HuH-7.5 (cell line): ENCODE measurements around the gene ALKAL2.

Experiments
- DNase-seq: peaks from one replicate; pipeline ENCODE4 v3.0.0; 2011; ENCODE audit warnings: low spot score

The ALKAL2 gene

DNA sequence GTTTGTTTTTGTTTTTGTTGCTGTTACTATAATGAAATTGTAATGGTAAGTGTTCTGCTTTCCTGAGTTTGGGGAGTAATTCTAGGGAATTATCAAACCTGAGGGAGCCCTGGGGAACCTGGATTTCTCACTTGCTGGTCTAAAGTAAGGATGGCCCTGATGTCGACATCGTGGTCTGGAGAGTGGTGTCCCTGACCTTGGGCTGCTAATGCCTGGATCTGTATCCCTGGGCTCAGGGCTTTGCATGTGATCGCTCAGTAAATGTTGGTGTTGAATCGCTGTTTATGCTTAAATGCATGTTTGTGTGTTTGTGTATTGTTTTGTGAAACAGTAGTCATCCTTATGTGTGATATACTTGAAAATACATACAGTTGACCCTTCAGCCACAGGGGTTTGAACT, 17.0 kb downstream of the ALKAL2 start:
- no peak for DNase-seq

DNA sequence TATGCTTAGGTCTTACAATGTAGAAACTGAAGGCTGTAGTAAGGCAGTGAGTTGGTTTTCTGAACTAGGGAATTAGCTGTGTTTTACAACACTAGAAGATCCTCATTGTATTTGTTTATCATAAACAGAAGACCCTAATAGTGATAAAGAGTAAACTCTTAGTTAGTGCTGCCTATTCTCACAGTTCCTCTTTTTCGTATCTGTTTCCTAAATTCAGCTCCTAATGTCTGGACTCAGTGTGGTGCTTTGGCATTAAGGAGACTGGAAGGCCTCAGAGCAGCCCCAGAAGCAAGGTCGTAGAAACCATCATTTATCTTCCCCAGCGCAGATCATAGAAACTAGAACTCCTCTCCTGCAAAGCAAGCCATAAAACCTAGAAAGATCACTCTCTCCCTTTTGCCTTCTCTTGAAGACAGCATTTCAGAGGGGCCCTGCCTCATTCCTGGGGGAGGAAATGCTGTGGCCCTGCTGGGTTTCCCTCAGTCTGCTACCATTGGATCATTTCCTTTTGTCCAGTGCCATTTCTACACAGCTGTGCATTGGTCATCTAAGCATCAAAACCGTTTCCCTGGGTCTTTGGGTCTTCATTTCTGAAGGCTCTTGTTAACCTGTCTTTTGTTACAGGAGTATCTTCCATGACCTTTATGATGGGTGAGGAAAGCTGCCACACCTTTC, 18.4 kb downstream of the ALKAL2 start:
- DNase-seq = no peak

DNA sequence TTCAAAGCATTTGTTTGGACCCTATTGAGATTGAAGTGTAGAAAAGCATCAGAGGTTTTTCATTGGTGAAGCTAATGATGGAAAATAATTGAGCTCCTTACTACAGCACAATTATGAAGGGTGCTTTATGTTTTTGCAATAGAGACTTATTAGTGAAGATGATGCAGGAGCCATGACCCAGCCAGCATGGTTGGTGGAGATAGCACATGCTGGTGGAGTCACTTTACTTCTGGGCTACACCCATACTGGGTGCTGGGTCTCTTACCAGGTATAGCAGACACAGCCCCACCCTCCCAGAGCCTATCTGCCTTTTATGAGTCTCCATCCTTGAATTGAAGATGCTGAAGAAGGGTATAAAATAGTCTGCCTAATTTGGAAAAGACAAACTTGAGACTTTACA, 19.6 kb downstream of the ALKAL2 start:
- DNase-seq = no peak

DNA sequence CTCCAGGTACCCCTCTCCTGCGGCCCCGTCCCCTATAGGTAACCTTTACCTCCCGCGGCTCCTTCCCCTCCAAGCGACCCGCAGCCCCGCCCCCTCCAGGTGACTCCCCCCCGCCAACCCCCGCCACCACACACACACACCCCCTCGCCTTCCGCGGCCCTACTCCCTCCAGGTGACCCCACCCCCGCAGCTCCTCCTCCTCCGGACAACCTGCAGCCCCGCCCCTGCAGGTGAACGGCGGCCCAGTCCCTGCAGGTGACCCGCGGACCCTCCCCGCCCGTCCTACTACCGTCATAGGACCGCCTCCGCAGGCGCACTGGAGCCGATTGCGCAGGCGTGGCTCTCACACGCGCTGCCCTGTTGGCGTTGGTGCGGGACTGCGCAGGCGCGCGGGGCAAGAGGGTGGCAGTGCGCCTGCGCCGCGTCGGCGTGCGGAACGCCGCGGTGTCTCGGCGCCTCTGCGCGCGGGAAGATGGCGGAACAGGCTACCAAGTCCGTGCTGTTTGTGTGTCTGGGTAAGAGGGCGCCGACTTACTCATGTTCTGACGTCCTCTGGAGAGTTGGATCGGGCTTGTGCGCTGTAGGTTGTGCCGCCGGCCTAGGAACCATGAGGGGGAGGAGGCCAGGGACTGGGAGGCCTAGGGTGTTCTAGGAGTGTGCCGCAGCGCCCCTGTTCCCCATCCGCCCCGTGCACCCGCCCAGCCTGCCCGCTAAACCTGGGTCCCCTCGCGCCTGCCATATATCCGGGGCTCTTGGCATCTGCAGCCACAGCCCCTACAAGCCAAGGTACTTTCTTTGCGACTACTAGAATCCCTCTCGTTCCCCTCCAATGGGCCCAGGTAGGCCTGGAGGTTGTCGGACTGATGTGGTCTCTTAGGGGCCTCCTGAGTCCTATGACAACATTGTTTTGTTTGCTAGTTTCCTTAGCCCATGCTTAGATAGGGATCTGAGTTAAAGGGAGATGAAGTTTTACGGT, 23.1 kb downstream of the ALKAL2 start, which contains the start of gene ACP1:
ACP1 (plus strand) TSS at position 455 of the 976 bp plus-strand sequence; CDS start at position 473, 18 bp downstream.
- peak; percentile 96 for DNase-seq

DNA sequence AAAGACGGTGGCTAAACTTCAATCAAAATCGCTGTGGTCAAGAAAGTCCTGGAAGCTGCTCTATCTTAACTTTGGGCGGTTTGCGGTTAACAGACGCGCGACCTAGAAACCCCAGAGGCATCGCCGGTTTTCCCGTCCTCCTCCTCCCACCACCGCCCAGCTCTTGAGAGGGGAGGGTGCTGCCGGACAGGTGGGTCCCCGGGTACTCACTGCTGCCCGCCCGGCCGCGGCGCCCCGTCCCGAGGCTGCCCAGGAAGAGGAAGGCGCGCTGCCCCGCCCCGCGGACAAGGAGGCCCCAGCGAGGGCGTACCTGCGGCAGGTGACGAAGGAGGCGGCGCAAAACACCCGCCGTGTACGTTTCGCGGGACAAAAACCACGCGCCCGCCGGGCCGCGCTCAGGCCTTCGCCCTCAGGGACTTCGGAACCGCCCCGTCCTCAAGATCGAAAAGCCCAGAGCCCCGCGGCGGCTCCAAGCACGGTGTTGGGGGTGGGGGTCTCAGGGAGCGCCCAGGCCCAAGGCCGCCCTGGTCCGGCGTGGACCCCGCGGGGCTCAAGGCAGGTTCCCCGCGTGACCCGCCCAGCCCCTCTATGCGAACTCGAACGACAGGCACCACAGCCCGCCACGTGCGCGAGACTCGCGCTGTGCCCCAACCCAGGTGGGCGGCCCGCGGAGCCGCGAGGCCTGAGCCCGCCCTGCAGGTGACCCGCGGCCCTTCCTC, 24.0 kb downstream of the ALKAL2 start, which contains the start of gene SH3YL1:
SH3YL1 (minus strand) TSS at position 259 of the 719 bp plus-strand sequence; CDS start at position 211, 48 bp downstream.
- no peak for DNase-seq

GRCh38 chr2:263022-263738, 24.7 kb downstream of the ALKAL2 start:
- DNase-seq = no peak

- no peak for DNase-seq
Observed at GRCh38 chr2:262117-262516, 25.8 kb downstream of the ALKAL2 start.

DNA sequence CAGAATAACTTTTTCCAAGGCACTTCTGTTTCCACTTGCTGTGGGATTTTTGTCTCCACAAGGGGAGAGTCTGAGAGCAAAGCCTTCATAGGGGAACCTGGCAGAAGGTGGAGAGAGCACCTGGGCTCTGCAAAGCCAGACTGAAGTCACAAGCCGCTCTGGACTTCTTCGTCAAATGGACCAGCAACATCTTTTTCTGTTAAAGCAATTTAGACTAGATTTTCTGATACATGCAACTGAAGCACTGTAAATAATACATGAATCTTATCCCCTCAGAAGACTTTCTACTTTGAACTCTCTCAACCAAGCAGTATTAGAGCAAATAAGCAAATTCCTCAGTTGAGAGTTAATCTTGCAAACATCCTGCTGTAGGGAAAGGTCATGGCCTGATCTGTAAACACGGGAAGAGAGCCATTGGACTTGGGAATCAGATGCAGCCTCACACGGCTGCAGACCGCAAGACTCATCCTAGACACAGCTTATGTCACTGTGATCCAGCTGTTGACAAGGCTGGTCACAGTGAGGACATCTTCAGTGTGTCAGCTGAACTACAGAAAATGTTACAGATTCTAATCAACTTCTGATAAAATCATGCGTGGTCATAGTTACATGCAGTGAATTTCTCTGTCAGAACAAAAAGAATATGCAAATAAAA, 27.3 kb downstream of the ALKAL2 start:
- DNase-seq = peak; percentile 83

DNA sequence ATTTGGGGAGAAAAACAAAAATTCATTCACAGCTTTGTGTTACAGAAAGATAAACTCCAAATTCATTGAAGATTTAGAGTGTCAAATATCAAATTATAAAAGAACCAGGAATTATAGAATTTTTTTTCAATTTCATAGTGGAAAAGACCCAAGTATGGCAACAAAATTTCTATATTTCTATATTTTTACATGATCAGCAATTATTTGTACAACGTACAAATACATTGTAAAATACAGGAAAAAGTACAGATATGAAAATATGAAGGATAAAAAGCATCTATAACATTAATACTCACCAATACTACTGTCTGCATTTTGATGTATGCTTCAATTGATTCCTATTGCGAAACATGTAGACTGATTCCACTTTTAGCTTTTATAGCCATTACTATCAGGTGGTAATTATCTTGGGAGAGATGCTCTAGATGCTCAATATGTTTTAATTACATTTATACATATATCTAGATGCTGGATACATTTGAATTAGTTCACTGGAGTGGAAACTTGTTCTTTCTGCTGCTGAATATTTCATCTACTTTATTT, 28.0 kb downstream of the ALKAL2 start:
- DNase-seq = no peak

DNA sequence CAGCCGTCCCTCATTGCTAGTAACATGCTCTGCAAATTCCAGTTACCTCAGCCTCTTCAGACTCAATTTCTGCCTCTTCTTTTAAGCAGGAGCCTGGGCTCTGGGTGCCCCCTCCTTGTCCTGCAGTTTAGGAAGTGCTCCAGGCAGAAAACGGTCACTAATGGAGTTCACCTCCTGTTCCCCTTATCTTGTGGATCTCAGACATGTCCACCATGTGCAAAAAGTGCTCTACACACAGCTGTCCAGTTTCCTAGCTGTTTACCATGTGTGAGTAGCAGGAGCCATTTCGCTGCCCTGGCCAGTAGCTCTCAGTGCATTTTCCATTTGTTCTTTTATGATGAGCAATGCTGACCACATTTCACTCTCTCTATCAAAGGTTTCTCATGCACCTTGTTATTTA, 29.0 kb downstream of the ALKAL2 start:
- DNase-seq = no peak

- DNase-seq = no peak
Observed at GRCh38 chr2:257842-258241, 30.0 kb downstream of the ALKAL2 start.

DNA sequence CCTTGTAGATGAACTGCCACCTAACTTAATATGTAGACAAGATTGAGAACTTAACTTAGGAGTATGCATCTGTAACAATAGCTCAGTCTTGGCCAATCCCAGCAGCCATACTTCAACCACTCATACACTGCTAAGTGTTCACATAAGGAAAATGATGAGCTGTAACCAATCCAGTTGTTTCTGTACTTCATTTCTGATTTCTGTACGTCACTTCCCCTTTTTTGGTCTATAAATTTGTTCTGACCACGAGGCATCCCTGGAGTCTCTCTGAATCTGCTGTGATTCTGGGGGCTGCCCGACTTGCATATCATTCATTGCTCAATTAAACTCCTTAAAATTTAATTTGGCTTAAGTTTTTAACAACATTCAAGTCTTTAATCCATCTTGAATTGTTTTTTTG, 30.5 kb downstream of the ALKAL2 start:
- no peak for DNase-seq

GRCh38 chr2:256094-256493, 31.8 kb downstream of the ALKAL2 start:
- no peak for DNase-seq

DNA sequence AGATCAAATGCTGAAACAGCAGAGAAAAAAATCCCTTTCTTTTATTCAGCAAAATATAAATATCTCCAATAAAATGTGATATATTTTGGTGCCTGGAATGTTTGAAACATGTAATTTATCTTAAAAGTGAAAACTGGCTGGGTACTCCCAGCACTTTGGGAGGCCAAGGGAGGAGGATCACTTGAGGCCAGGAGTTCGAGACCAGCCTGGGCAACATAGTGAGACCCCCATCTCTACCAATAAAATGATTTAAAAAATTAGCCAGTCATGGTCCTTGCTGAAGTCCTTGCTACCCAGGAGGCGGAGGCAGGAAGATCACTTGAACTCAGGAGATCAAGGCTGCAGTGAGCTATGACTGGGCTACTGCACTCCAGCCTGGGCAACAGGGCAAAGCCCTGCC, 32.7 kb downstream of the ALKAL2 start:
- DNase-seq = no peak

DNA sequence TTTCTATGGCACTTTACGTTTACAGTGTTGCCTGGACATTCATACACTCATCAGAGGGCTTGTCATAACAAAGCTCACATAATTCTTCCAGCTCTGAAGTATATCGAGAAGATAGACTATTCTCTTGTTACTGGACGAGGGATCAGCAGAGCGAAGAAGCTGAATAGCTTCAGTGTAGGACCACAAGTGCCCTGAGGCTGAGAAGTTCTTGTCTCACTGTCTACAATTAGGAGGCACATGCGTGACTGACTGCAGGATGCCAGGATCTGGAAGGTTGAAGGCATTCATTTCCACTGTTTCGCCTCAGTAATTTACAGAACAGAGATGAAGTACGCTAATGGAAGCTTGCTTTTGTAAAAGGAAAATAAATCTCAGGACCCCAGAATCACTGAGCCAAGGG, 33.6 kb downstream of the ALKAL2 start:
- no peak for DNase-seq

DNA sequence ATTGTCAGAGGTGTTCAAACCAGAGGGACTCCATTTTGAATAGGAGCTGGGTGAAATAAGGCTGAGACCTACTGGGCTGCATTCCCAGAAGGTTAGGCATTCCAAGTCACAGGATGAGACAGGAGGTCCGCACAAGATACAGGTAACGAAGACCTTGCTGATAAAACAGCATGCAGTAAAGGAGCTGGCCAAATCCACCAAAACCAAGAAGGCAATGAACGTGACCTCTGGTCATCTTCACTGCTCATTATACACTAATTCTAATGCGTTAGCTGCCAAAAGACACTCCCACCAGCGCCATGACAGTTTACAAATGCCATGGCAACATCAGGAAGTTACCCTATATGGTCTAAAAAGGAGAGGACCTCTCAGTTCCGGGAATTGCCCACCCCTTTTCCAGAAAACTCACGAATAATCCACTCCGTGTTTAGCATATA, 34.7 kb downstream of the ALKAL2 start:
- DNase-seq = no peak

- no peak for DNase-seq
Observed at GRCh38 chr2:252001-252602, 35.8 kb downstream of the ALKAL2 start.

GRCh38 chr2:249538-250042, 38.3 kb downstream of the ALKAL2 start:
- DNase-seq = no peak

DNA sequence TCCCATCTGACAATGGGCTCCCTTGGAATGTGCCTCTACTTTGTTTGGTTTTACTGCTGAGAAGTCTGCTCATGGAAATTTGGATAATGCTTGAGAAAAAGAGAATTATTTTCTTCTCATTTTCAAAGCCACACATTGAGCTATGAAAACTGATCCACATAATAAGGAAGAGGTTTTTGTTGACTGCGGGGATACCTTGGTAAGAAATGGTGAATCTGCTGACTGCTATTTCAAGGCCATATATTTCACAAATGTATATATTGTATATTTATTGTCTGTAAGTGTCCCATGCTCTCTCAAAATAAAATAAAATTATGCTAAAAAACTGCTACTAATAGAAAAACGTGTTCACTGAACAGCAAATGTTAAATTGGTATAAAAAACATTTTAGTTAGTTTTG, 39.2 kb downstream of the ALKAL2 start:
- no peak for DNase-seq

DNA sequence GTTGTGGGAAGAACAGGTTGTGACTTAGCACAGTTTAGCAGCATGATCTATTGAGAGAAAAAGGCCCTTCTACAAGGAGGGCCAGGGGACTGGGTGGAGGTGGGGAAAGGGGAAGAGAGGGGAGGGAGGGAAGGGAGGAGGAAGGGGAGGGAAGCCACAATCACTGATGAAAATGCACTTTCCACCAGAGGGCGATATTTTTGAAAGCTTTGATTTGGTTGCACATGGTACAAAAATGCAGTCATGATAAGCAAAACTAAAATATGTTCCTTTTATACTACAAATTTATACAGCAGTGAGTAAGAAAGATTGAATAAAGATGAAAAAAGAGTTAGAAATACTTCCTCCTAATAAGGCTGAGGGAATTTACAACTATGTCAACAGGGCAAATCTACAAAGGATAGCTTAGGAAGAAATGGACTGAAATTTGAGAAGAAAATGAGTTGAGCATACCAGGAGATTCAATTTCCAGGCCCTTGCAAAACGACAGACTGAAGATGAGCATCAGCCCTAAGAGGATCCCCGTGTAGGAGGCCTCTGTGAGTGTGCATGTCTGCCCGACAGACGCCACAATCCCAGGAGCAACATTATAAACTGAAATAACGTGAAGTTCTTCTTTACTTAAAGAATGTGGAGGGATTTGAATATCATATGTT, 41.3 kb downstream of the ALKAL2 start:
- DNase-seq = no peak
